Smooth muscle cell (in vitro differentiated cells): Measurements from ENCODE around the gene SMIM44. TPM values are rescaled to one million over a fixed set of nuclear protein-coding genes. Genes with fewer than 3 reads are reported as not detected.

ENCODE experiments used
- DNase-seq: peaks from one replicate; lab custom pipeline; 2025; ENCODE audit not compliant: unreplicated experiment; lab: John Stamatoyannopoulos, UW
- H2AFZ ChIP-seq: fragments of 200-600 bp; sonication (generic); 2 replicates; pipeline ENCODE4 v1.6.0; 2016; ENCODE audit warnings: antibody characterized with exemption, low read depth, mild to moderate bottlenecking
- H3F3A ChIP-seq: fragments of 200-600 bp; sonication (generic); 2 replicates; pipeline ENCODE4 v1.6.0; 2017; ENCODE audit warnings: antibody characterized with exemption, low read depth
- H3K27ac ChIP-seq: fragments of 200-600 bp; sonication (generic); 2 replicates; pipeline ENCODE4 v1.5.1; 2016; ENCODE audit warnings: low read depth, mild to moderate bottlenecking
- H3K27me3 ChIP-seq: fragments of 200-600 bp; sonication (generic); 2 replicates; pipeline ENCODE4 v1.6.1; 2016; ENCODE audit warnings: low read depth, mild to moderate bottlenecking
- H3K36me3 ChIP-seq: fragments of 200-600 bp; sonication (generic); 2 replicates; pipeline ENCODE4 v1.5.1; 2016; ENCODE audit warnings: low read depth
- H3K4me1 ChIP-seq: fragments of 200-600 bp; sonication (generic); 2 replicates; pipeline ENCODE4 v1.5.1; 2016; ENCODE audit warnings: low read depth
- H3K4me2 ChIP-seq: fragments of 200-600 bp; sonication (generic); 2 replicates; pipeline ENCODE4 v1.6.0; 2016; ENCODE audit warnings: mild to moderate bottlenecking
- H3K4me3 ChIP-seq: fragments of 200-600 bp; sonication (generic); 2 replicates; pipeline ENCODE4 v1.5.1; 2016; ENCODE audit warnings: mild to moderate bottlenecking
- H3K79me2 ChIP-seq: fragments of 200-600 bp; sonication (generic); 2 replicates; pipeline ENCODE4 v1.6.0; 2016; ENCODE audit warnings: low read depth, mild to moderate bottlenecking
- H3K9ac ChIP-seq: fragments of 200-600 bp; sonication (generic); 2 replicates; pipeline ENCODE4 v1.6.0; 2016; ENCODE audit warnings: low read depth
- H3K9me3 ChIP-seq: fragments of 200-600 bp; sonication (generic); replicated peaks from 2 replicates; pipeline ENCODE4 v1.5.1; 2016; ENCODE audit warnings: low read depth
- H4K20me1 ChIP-seq: fragments of 200-600 bp; sonication (generic); 2 replicates; pipeline ENCODE4 v1.6.0; 2016; ENCODE audit warnings: low read depth
- CTCF ChIP-seq: fragments of 200-600 bp; sonication (generic); IDR thresholded peaks from 2 replicates; pipeline ENCODE4 v1.5.1; 2017; ENCODE audit warnings: borderline replicate concordance, mild to moderate bottlenecking, antibody characterized with exemption; ENCODE audit not compliant: insufficient read depth, poor library complexity, severe bottlenecking
- WGBS: methylation state at CpG from one replicate; pipeline ENCODE4 v1.1.7; 2016; ENCODE audit warnings: low lambda C conversion rate; 5-methylcytosine and 5-hydroxymethylcytosine counted together
- polyA plus RNA-seq: library from polyadenylated mRNA; unstranded; fragments of >200 nt; fragmentation: Nextera tagmentation; extraction: Ambion mirVana; gene quantifications from 2 replicates; pipeline ENCODE4 v1.2.1, GENCODE V29; 2016
- total RNA-seq: library from RNA; depleted of rRNA; stranded (reverse); fragments of >200 nt; gene quantifications from 2 replicates; pipeline ENCODE4 v1.2.3, GENCODE V29; 2014

SMIM44 gene
- total and polyA plus RNA-seq, 2 experiments from 2014 or later: not detected

- Histone ChIP-seq H3K79me2 (no peaks in the 10 kb centered on the region), H2AFZ (no peak overlapping the region)
These were observed 30.9 kb downstream of the SMIM44 start for GRCh38 chr19:3452171-3452941.

GRCh38 chr19:3451451-3451866, 31.8 kb downstream of the SMIM44 start:
- peak overlapping the region; percentile 56 for H3K9ac ChIP-seq
- H2AFZ ChIP-seq: no peak overlapping the region
- peak overlapping the region; percentile 18 for H3K4me2 ChIP-seq
- WGBS: 55% methylated on average over 10 of the region's 10 CpGs
- no peak overlapping the region for H3K4me3 ChIP-seq
- no peaks in the 10 kb centered on the region for H3K9me3 ChIP-seq
- H3K27ac ChIP-seq: peak overlapping the region; percentile 89
- H3K27me3 ChIP-seq: no peaks in the 10 kb centered on the region
- no peaks in the 10 kb centered on the region for H3K79me2 ChIP-seq
- H3K36me3 ChIP-seq: no peaks in the 10 kb centered on the region
- H4K20me1 ChIP-seq: no peaks in the 10 kb centered on the region
- H3F3A ChIP-seq: no peaks in the 10 kb centered on the region
- no peak for DNase-seq
- no peaks in the 10 kb centered on the region for H3K4me1 ChIP-seq
- TF ChIP-seq CTCF: no peak

More at GRCh38 chr19:3452171-3452941, 30.9 kb downstream of the SMIM44 start:
- TF ChIP-seq CTCF: no peak
- DNase-seq: no peak
- Histone ChIP-seq H3F3A (no peaks in the 10 kb centered on the region), H3K36me3 (no peaks in the 10 kb centered on the region), H3K9me3 (no peaks in the 10 kb centered on the region), H3K27me3 (no peaks in the 10 kb centered on the region), H3K4me3 (no peak overlapping the region), H3K9ac (no peak overlapping the region), H4K20me1 (no peaks in the 10 kb centered on the region), H3K27ac (peak overlapping the region; percentile 89), H3K4me2 (no peak overlapping the region), H3K4me1 (no peaks in the 10 kb centered on the region)
- 87% methylated on average over 38 of the region's 38 CpGs for WGBS

GRCh38 chr19:3450796-3451411, 32.3 kb downstream of the SMIM44 start:
- Histone ChIP-seq H3K4me3 (no peak overlapping the region), H4K20me1 (no peaks in the 10 kb centered on the region), H3K4me2 (no peak overlapping the region), H3K27ac (peak overlapping the region; percentile 89), H3F3A (no peaks in the 10 kb centered on the region), H2AFZ (no peak overlapping the region), H3K79me2 (no peaks in the 10 kb centered on the region), H3K9me3 (no peaks in the 10 kb centered on the region), H3K9ac (peak overlapping the region; percentile 56), H3K4me1 (no peaks in the 10 kb centered on the region), H3K27me3 (no peaks in the 10 kb centered on the region), H3K36me3 (no peaks in the 10 kb centered on the region)
- WGBS: 11% methylated on average over 12 of the region's 12 CpGs
- TF ChIP-seq CTCF: no peak
- DNase-seq: peak; percentile 42
